Brain pericyte (primary cell): ENCODE data around the gene BEX5.
"Not testable (repeated sequence)": the region's sequence is repeated elsewhere in the genome, so short reads cannot be mapped to it uniquely, and the experiment has no call there.

Experiments
- DNase-seq: peaks from one replicate; pipeline ENCODE4 v3.0.0-alpha.2; 2012; ENCODE audit warnings: low read depth, low spot score

The BEX5 gene

GRCh38 chrX:102155806-102156179 lies at the start of gene BEX5:
TSS of gene BEX5 (minus strand) at chrX:102155977. CDS start at chrX:102154265, 1,712 bp downstream.
- DNase-seq: no peak

GRCh38 chrX:102185967-102186720 lies 30.4 kb upstream of the BEX5 start:
- DNase-seq: no peak

GRCh38 chrX:102154900-102155805 lies 624 bp downstream of the BEX5 start:
- DNase-seq: no peak

GRCh38 chrX:102154218-102154860 lies 1.4 kb downstream of the BEX5 start:
- no peak for DNase-seq

- DNase-seq: not testable (repeated sequence)
Measured at GRCh38 chrX:102142274-102142673, 13.5 kb downstream of the BEX5 start, which contains the start of gene TCEAL6. TSS of gene TCEAL6 (minus strand) at chrX:102142481.

- not testable (repeated sequence) for DNase-seq
Measured at GRCh38 chrX:102141631-102142030, 14.1 kb downstream of the BEX5 start.

GRCh38 chrX:102140876-102141275 lies 14.9 kb downstream of the BEX5 start:
- not testable (repeated sequence) for DNase-seq

GRCh38 chrX:102138064-102138463 lies 17.7 kb downstream of the BEX5 start:
- no peak for DNase-seq

- no peak for DNase-seq
Measured at GRCh38 chrX:102129473-102129872, 26.3 kb downstream of the BEX5 start.

GRCh38 chrX:102126863-102127262 lies 28.9 kb downstream of the BEX5 start:
- DNase-seq: no peak

- DNase-seq: not testable (repeated sequence)
Measured at GRCh38 chrX:102126080-102126818, 29.5 kb downstream of the BEX5 start.

- not testable (repeated sequence) for DNase-seq
Measured at GRCh38 chrX:102125436-102125835, 30.3 kb downstream of the BEX5 start, which contains the start of gene TCEAL2. TSS of gene TCEAL2 (plus strand) at chrX:102125679. CDS start at chrX:102126831, 1,152 bp downstream.

- not testable (repeated sequence) for DNase-seq
Measured at GRCh38 chrX:102125014-102125413, 30.8 kb downstream of the BEX5 start.

- no peak for DNase-seq
Measured at GRCh38 chrX:102115748-102116147, 40.0 kb downstream of the BEX5 start.

GRCh38 chrX:102113367-102113766 lies 42.4 kb downstream of the BEX5 start:
- no peak for DNase-seq
